GM10847 (cell line): ENCODE results near the gene CFAP58.

Source experiments
- POLR2A ChIP-seq: IDR thresholded peaks from 2 replicates; pipeline ENCODE4 v1.6.1; 2011; ENCODE audit not compliant: insufficient read length; ENCODE audit errors: extremely low read depth

Gene CFAP58

GRCh38 chr10:104417637-104418292 lies 64.1 kb downstream of the CFAP58 start:
- TF ChIP-seq POLR2A = no peak

- TF ChIP-seq POLR2A = no peak
Observed at GRCh38 chr10:104424719-104425118, 71.1 kb downstream of the CFAP58 start.

- no peak for TF ChIP-seq POLR2A
Observed at GRCh38 chr10:104427989-104428388, 74.4 kb downstream of the CFAP58 start.

GRCh38 chr10:104429846-104430245 lies 76.2 kb downstream of the CFAP58 start:
- TF ChIP-seq POLR2A = no peak

- TF ChIP-seq POLR2A = no peak
Observed at GRCh38 chr10:104430360-104430759, 76.7 kb downstream of the CFAP58 start.

- TF ChIP-seq POLR2A = no peak
Observed at GRCh38 chr10:104433669-104434068, 80.0 kb downstream of the CFAP58 start.

- TF ChIP-seq POLR2A = no peak
Observed at GRCh38 chr10:104434601-104435000, 81.0 kb downstream of the CFAP58 start.

- no peak for TF ChIP-seq POLR2A
Observed at GRCh38 chr10:104435822-104436221, 82.2 kb downstream of the CFAP58 start.

- TF ChIP-seq POLR2A = no peak
Observed at GRCh38 chr10:104437226-104437625, 83.6 kb downstream of the CFAP58 start.

GRCh38 chr10:104440221-104440620 lies 86.6 kb downstream of the CFAP58 start:
- no peak for TF ChIP-seq POLR2A

GRCh38 chr10:104441329-104442000 lies 87.8 kb downstream of the CFAP58 start:
- TF ChIP-seq POLR2A = no peak

- no peak for TF ChIP-seq POLR2A
Observed at GRCh38 chr10:104445359-104445758, 91.7 kb downstream of the CFAP58 start.

- no peak for TF ChIP-seq POLR2A
Observed at GRCh38 chr10:104446151-104446550, 92.5 kb downstream of the CFAP58 start.

GRCh38 chr10:104447331-104447730 lies 93.7 kb downstream of the CFAP58 start:
- TF ChIP-seq POLR2A = no peak

GRCh38 chr10:104447906-104448305 lies 94.3 kb downstream of the CFAP58 start:
- TF ChIP-seq POLR2A = no peak

- TF ChIP-seq POLR2A = no peak
Observed at GRCh38 chr10:104449391-104449790, 95.8 kb downstream of the CFAP58 start.

- no peak for TF ChIP-seq POLR2A
Observed at GRCh38 chr10:104450490-104450889, 96.9 kb downstream of the CFAP58 start.
